ENCODE results near the gene ARG2. TPM values are rescaled to one million over a fixed set of nuclear protein-coding genes. Genes with fewer than 3 reads are reported as not detected.

Gene ARG2
- total and polyA plus RNA-seq, 3 donors from 2014 or later = 3.8 to 5.3 (median 5.1) TPM

- intact Hi-C loops (cut with DNase I; ENCODE audit: low total_unique reads) = no loop called here
- H3K27me3 ChIP-seq = no peaks in the 10 kb centered on the region
- no peak overlapping the region for H3K4me3 ChIP-seq
- DNase-seq = no peak
- 77 to 85% methylated on average over 7 of the region's 7 CpGs for WGBS, 2 donors
- H3K36me3 ChIP-seq (ENCODE audit: low read depth, missing control alignments) = no peaks in the 10 kb centered on the region
- no peaks in the 10 kb centered on the region for H3K9me3 ChIP-seq
- no peak overlapping the region for H3K27ac ChIP-seq
- no peaks in the 10 kb centered on the region for H3K4me1 ChIP-seq
- TF ChIP-seq POLR2A (IDR thresholded peaks at IDR 0.05) (no peak), CTCF (IDR thresholded peaks at IDR 0.05) (no peak)
Observed at GRCh38 chr14:67579636-67580035, 40.1 kb upstream of the ARG2 start.

- Histone ChIP-seq H3K27ac (no peak overlapping the region), H3K36me3 (ENCODE audit: low read depth, missing control alignments) (no peaks in the 10 kb centered on the region), H3K9me3 (no peaks in the 10 kb centered on the region), H3K4me1 (no peaks in the 10 kb centered on the region), H3K4me3 (no peak overlapping the region), H3K27me3 (no peaks in the 10 kb centered on the region)
- DNase-seq = no peak
- WGBS, 2 donors = 87 to 89% methylated on average over 11 of the region's 11 CpGs
- no peak for TF ChIP-seq CTCF (IDR thresholded peaks at IDR 0.05)
- no peak for TF ChIP-seq POLR2A (IDR thresholded peaks at IDR 0.05)
- intact Hi-C loops (cut with DNase I; ENCODE audit: low total_unique reads) = no loop called here
Observed at GRCh38 chr14:67580336-67581171, 39.2 kb upstream of the ARG2 start.

- Histone ChIP-seq H3K27ac (no peak overlapping the region), H3K36me3 (ENCODE audit: low read depth, missing control alignments) (no peaks in the 10 kb centered on the region), H3K27me3 (no peaks in the 10 kb centered on the region), H3K4me3 (no peak overlapping the region), H3K4me1 (no peaks in the 10 kb centered on the region), H3K9me3 (no peaks in the 10 kb centered on the region)
- DNase-seq = no peak
- TF ChIP-seq POLR2A (IDR thresholded peaks at IDR 0.05) = no peak
- intact Hi-C loops (cut with DNase I; ENCODE audit: low total_unique reads) = no loop called here
- WGBS, 2 donors = 88 to 93% methylated on average over 1 of the region's 1 CpG
Observed at GRCh38 chr14:67581643-67582042, 38.1 kb upstream of the ARG2 start.

GRCh38 chr14:67582061-67582460 is 37.7 kb upstream of the ARG2 start:
- H3K9me3 ChIP-seq = no peaks in the 10 kb centered on the region
- H3K4me1 ChIP-seq = no peaks in the 10 kb centered on the region
- 90 to 99% methylated on average over 6 to 7 of the region's 7 CpGs for WGBS, 2 donors
- TF ChIP-seq CTCF (IDR thresholded peaks at IDR 0.05) (no peak), POLR2A (IDR thresholded peaks at IDR 0.05) (no peak)
- H3K27me3 ChIP-seq = no peaks in the 10 kb centered on the region
- H3K36me3 ChIP-seq (ENCODE audit: low read depth, missing control alignments) = no peaks in the 10 kb centered on the region
- intact Hi-C loops (cut with DNase I; ENCODE audit: low total_unique reads) = no loop called here
- H3K27ac ChIP-seq = no peak overlapping the region
- no peak for DNase-seq
- H3K4me3 ChIP-seq = no peak overlapping the region

GRCh38 chr14:67583711-67584644 is 35.7 kb upstream of the ARG2 start:
- H3K4me1 ChIP-seq = no peaks in the 10 kb centered on the region
- no peak overlapping the region for H3K27ac ChIP-seq
- no peaks in the 10 kb centered on the region for H3K9me3 ChIP-seq
- no peaks in the 10 kb centered on the region for H3K27me3 ChIP-seq
- peak; percentile 48 for DNase-seq
- TF ChIP-seq POLR2A (IDR thresholded peaks at IDR 0.05) = no peak
- peak; percentile 9 to 49 (median 43) for TF ChIP-seq CTCF (IDR thresholded peaks at IDR 0.05)
- intact Hi-C loops (cut with DNase I; ENCODE audit: low total_unique reads) = no loop called here
- no peak overlapping the region for H3K4me3 ChIP-seq
- WGBS, 2 donors = 85 to 92% methylated on average over 6 of the region's 6 CpGs
- H3K36me3 ChIP-seq (ENCODE audit: low read depth, missing control alignments) = no peaks in the 10 kb centered on the region
